IMR-90 (cell line): ENCODE results near the gene ACY1. TPM values are rescaled to one million over a fixed set of nuclear protein-coding genes. Genes with fewer than 3 reads are reported as not detected.

ENCODE experiments used
- ATAC-seq: fragments of 200-7000 bp; cut with Tn5 transposase; 2 replicates; pipeline ENCODE4 v1.9.1; 2020; ENCODE audit warnings: low read depth, mild to moderate bottlenecking, moderate library complexity
- BruUV-seq: library from RNA; stranded (reverse); fragments of 400-500 nt; replicated peaks from 2 replicates; lab custom pipeline; 2021; lab: Mats Ljungman, UMichigan
- CTCF ChIA-PET: fragments of 300-600 bp; formaldehyde crosslinking; extraction: SDS; loops from one replicate; lab custom pipeline; 2021; ENCODE audit warnings: antibody characterized with exemption; lab: Yijun Ruan, JAX
- POLR2A ChIA-PET: fragments of 300-600 bp; sonication (Branson Sonifier 250); formaldehyde crosslinking; loops from one replicate; lab custom pipeline; 2022; ENCODE audit warnings: antibody characterized with exemption; ENCODE audit not compliant: unreplicated experiment; lab: Charles Lee
- DNase-seq: peaks from one replicate; pipeline ENCODE4 v3.0.0; 2013
- H2AFZ ChIP-seq: replicated peaks from 2 replicates; pipeline ENCODE3; 2013; ENCODE audit warnings: low read length, mild to moderate bottlenecking; ENCODE audit not compliant: poor library complexity
- H2AK5ac ChIP-seq: 2 replicates; pipeline ENCODE4 v1.6.1; 2013; ENCODE audit warnings: low read depth, low read length, inconsistent platforms
- H2AK9ac ChIP-seq: replicated peaks from 2 replicates; pipeline ENCODE3; 2013; ENCODE audit warnings: mild to moderate bottlenecking, low read depth, low read length, moderate library complexity; ENCODE audit not compliant: poor library complexity
- H2BK120ac ChIP-seq: 2 replicates; pipeline ENCODE4 v1.6.1; 2013; ENCODE audit warnings: low read depth, low read length, inconsistent platforms
- H2BK15ac ChIP-seq: 3 replicates; pipeline ENCODE4 v1.6.1; 2013; ENCODE audit warnings: low read depth, low read length, inconsistent platforms
- H2BK20ac ChIP-seq: 2 replicates; pipeline ENCODE4 v1.6.1; 2013; ENCODE audit warnings: low read depth, mild to moderate bottlenecking, inconsistent platforms, low read length, moderate library complexity
- H2BK5ac ChIP-seq: 2 replicates; pipeline ENCODE4 v1.6.1; 2013; ENCODE audit warnings: mild to moderate bottlenecking, low read depth, low read length, inconsistent platforms; ENCODE audit not compliant: poor library complexity, severe bottlenecking
- H3K14ac ChIP-seq: replicated peaks from 2 replicates; pipeline ENCODE4 v1.6.1; 2013; ENCODE audit warnings: low read depth, low read length, inconsistent platforms
- H3K18ac ChIP-seq: 2 replicates; pipeline ENCODE4 v1.6.1; 2013; ENCODE audit warnings: low read depth, low read length, control low read depth
- H3K23ac ChIP-seq: 2 replicates; pipeline ENCODE4 v1.6.1; 2013; ENCODE audit warnings: low read depth, low read length, inconsistent platforms
- H3K27ac ChIP-seq: 2 replicates; pipeline ENCODE4 v1.5.1; 2013; ENCODE audit warnings: mild to moderate bottlenecking, control low read depth, low read length; ENCODE audit not compliant: insufficient read depth
- H3K27me3 ChIP-seq: 2 replicates; pipeline ENCODE4 v1.6.1; 2013; ENCODE audit warnings: low read length; ENCODE audit not compliant: control insufficient read depth, insufficient read depth
- H3K36me3 ChIP-seq: 2 replicates; pipeline ENCODE4 v1.6.1; 2013; ENCODE audit warnings: low read length, mixed read lengths; ENCODE audit not compliant: control insufficient read depth, insufficient read depth
- H3K4ac ChIP-seq: 2 replicates; pipeline ENCODE4 v1.6.1; 2013; ENCODE audit warnings: low read depth, low read length, inconsistent platforms
- H3K4me1 ChIP-seq: 2 replicates; pipeline ENCODE4 v1.6.1; 2013; ENCODE audit warnings: low read length, mixed read lengths; ENCODE audit not compliant: control insufficient read depth, insufficient read depth
- H3K4me2 ChIP-seq: 2 replicates; pipeline ENCODE4 v1.6.1; 2013; ENCODE audit warnings: low read depth, mild to moderate bottlenecking, control low read depth, low read length, moderate library complexity
- H3K4me3 ChIP-seq: 2 replicates; pipeline ENCODE4 v1.5.1; 2013; ENCODE audit warnings: low read depth, mild to moderate bottlenecking, control low read depth, low read length, moderate library complexity; ENCODE audit not compliant: insufficient read depth
- H3K56ac ChIP-seq: 2 replicates; pipeline ENCODE4 v1.6.1; 2013; ENCODE audit warnings: low read length, inconsistent platforms; ENCODE audit not compliant: insufficient read depth; ENCODE audit errors: extremely low read depth
- H3K79me1 ChIP-seq, 2 experiments: 2 replicates each; pipeline ENCODE4 v1.6.1; 2013; ENCODE audit warnings: low read length in 2 of 2, inconsistent platforms in 1 of 2, low read depth in 1 of 2
- H3K9ac ChIP-seq: 2 replicates; pipeline ENCODE4 v1.6.1; 2013; ENCODE audit warnings: low read depth, low read length, control low read depth
- H3K9me1 ChIP-seq: 2 replicates; pipeline ENCODE4 v1.6.1; 2013; ENCODE audit warnings: low read length, inconsistent platforms; ENCODE audit not compliant: insufficient read depth
- H3K9me3 ChIP-seq: 2 replicates; pipeline ENCODE4 v1.6.1; 2013; ENCODE audit warnings: low read length; ENCODE audit not compliant: control insufficient read depth, insufficient read depth
- H4K20me1 ChIP-seq: 2 replicates; pipeline ENCODE4 v1.6.1; 2013; ENCODE audit warnings: low read length, inconsistent platforms; ENCODE audit not compliant: insufficient read depth
- H4K5ac ChIP-seq: 2 replicates; pipeline ENCODE4 v1.6.1; 2013; ENCODE audit warnings: mild to moderate bottlenecking, low read depth, low read length, control low read depth
- H4K8ac ChIP-seq, 2 experiments: 2 replicates each; pipeline ENCODE4 v1.6.1; 2013; ENCODE audit warnings: low read depth in 2 of 2, low read length in 2 of 2, control low read depth in 1 of 2, inconsistent platforms in 1 of 2
- H4K91ac ChIP-seq: 2 replicates; pipeline ENCODE4 v1.6.1; 2013; ENCODE audit warnings: low read depth, low read length, inconsistent platforms; ENCODE audit not compliant: insufficient read depth
- BHLHE40 ChIP-seq: fragments of 150-350 bp; IDR thresholded peaks from 2 replicates; pipeline ENCODE4 v1.6.1; 2016; ENCODE audit warnings: mild to moderate bottlenecking, low read depth, low read length
- CHD1 ChIP-seq: IDR thresholded peaks from 2 replicates; pipeline ENCODE4 v1.6.1; 2012; ENCODE audit warnings: low read depth, low read length, improper control_type of control experiment
- CTCF ChIP-seq: conservative IDR thresholded peaks from 2 replicates; pipeline ENCODE4 v1.5.1; 2012; ENCODE audit warnings: mild to moderate bottlenecking, low read depth, low read length, improper control_type of control experiment
- FOS ChIP-seq: fragments of 150-350 bp; IDR thresholded peaks from 2 replicates; pipeline ENCODE4 v1.6.1; 2016; ENCODE audit warnings: low read depth, low read length
- MAFK ChIP-seq: IDR thresholded peaks from 2 replicates; pipeline ENCODE4 v1.6.1; 2012; ENCODE audit warnings: low read depth, low read length, improper control_type of control experiment
- MAZ ChIP-seq: IDR thresholded peaks from 2 replicates; pipeline ENCODE4 v1.6.1; 2012; ENCODE audit warnings: low read depth, mild to moderate bottlenecking, low read length, improper control_type of control experiment, moderate library complexity, borderline replicate concordance
- MXI1 ChIP-seq: IDR thresholded peaks from 2 replicates; pipeline ENCODE4 v1.6.1; 2012; ENCODE audit warnings: low read depth, mild to moderate bottlenecking, low read length, moderate library complexity, borderline replicate concordance
- RAD21 ChIP-seq: IDR thresholded peaks from 2 replicates; pipeline ENCODE4 v1.6.1; 2012; ENCODE audit warnings: low read length, improper control_type of control experiment
- SMC3 ChIP-seq: fragments of 150-350 bp; IDR thresholded peaks from 2 replicates; pipeline ENCODE4 v1.6.1; 2016; ENCODE audit warnings: low read depth, mild to moderate bottlenecking, antibody characterized with exemption, low read length, moderate library complexity
- WGBS, 2 experiments: methylation state at CpG; one replicate each; pipeline versions ENCODE4 v1.1.5 to v1.1.7; 2013; ENCODE audit warnings: missing lambda C conversion rate in 2 of 2; ENCODE audit not compliant: insufficient read length in 1 of 2; ENCODE audit errors: extremely low coverage in 2 of 2; 5-methylcytosine and 5-hydroxymethylcytosine counted together
- dilution Hi-C: fragments of 300-500 bp; cut with HindIII; formaldehyde crosslinking; loops from one replicate; pipeline ENCODE4 v1.14.3; 2018; ENCODE audit warnings: low sequenced_read_pairs; ENCODE audit not compliant: unreplicated experiment
- in situ Hi-C: fragments of 300-500 bp; cut with MboI; formaldehyde crosslinking; loops from 3 replicates; pipeline ENCODE4 v1.14.3; 2019; ENCODE audit warnings: low sequenced_read_pairs, inconsistent platforms, mixed read lengths
- intact Hi-C: fragments of 100-400 bp; cut with micrococcal nuclease; formaldehyde crosslinking; loops from 2 replicates; pipeline ENCODE4 v1.10.0; 2022
- polyA plus RNA-seq, 3 experiments: library from polyadenylated mRNA; depleted of rRNA; stranded (reverse); fragments of >200 nt; gene quantifications; 2 replicates each; pipeline ENCODE4 v1.2.3, GENCODE V29; 2012; ENCODE audit warnings: low replicate concordance in 1 of 3
- total RNA-seq: library from RNA; depleted of rRNA; stranded (reverse); fragments of >200 nt; gene quantifications from 2 replicates; pipeline ENCODE4 v1.2.3, GENCODE V29; 2012

ACY1 gene
- total and polyA plus RNA-seq, 2 of the 4 experiments (the other 2 are of a cell fraction), result 22.0 to 47.1 TPM

- no peak overlapping the region for H3K27ac ChIP-seq
- no peak overlapping the region for H3K4me3 ChIP-seq
- H4K8ac ChIP-seq, result peak overlapping the region in 1 of 2 experiments; percentile 37; a peak in 1 of 4 replicates
- TF ChIP-seq MAFK, result no peak
- no peak for TF ChIP-seq MXI1
- TF ChIP-seq FOS, result no peak
- TF ChIP-seq CHD1, result no peak
- TF ChIP-seq RAD21, result peak; percentile 87
- peak; percentile 78 for TF ChIP-seq CTCF
- peak; percentile 84 for TF ChIP-seq SMC3
- TF ChIP-seq BHLHE40, result no peak
- peak; percentile 17; the same call in 1 of the 2 replicates for TF ChIP-seq MAZ
- H3K36me3 ChIP-seq, result no peaks in the 10 kb centered on the region
- H3K9me3 ChIP-seq, result no peaks in the 10 kb centered on the region
- no peak overlapping the region; the same call in 2 of the 3 replicates for H2BK15ac ChIP-seq
- no peaks in the 10 kb centered on the region for H4K20me1 ChIP-seq
- peak overlapping the region; percentile 83; the same call in 1 of the 2 replicates for H2AK5ac ChIP-seq
- no peak overlapping the region for H2BK5ac ChIP-seq
- ChIA-PET CTCF (interaction anchor here (0.6 to 3.2 kb wide), 13 partner anchors 8 to 216 kb away, joined by 3 to 28 read pairs (median 4); partner anchors contain the start of genes DUSP7 and RRP9), POLR2A (no interaction called here)
- peak overlapping the region; percentile 63; the same call in 1 of the 2 replicates for H2BK120ac ChIP-seq
- H3K4me2 ChIP-seq, result no peak overlapping the region
- DNase-seq (peak; percentile 48), ATAC-seq (peak; percentile 63)
- H3K79me1 ChIP-seq, result no peaks in the 10 kb centered on the region
- no peak overlapping the region for H3K9ac ChIP-seq
- no peak overlapping the region for H3K18ac ChIP-seq
- H4K5ac ChIP-seq, result no peak overlapping the region
- H3K4me1 ChIP-seq, result peaks cover 11% of the 10 kb centered on the region
- 37% methylated on average over 5 of the region's 16 CpGs; no CpG with 5 or more reads in 1 of the 2 experiments for WGBS, 2 experiments
- no peak overlapping the region for H4K91ac ChIP-seq
- no peak overlapping the region for H3K56ac ChIP-seq
- H3K14ac ChIP-seq, result no peak overlapping the region
- peak overlapping the region; percentile 73; the same call in 1 of the 2 replicates for H3K4ac ChIP-seq
- H2BK20ac ChIP-seq, result no peak overlapping the region
- peak overlapping the region; percentile 83 for H2AK9ac ChIP-seq
- H3K23ac ChIP-seq, result no peak overlapping the region
- no TSS peak for BruUV-seq
- intact Hi-C loops (loop anchor here (1.0 to 5.0 kb wide), 2 partner anchors 49 to 333 kb away; no protein-coding TSS in a partner anchor), dilution Hi-C loops (no loop called here), in situ Hi-C loops (loop anchor here (5.0 kb wide), 1 partner anchor 123 kb away; no protein-coding TSS in a partner anchor)
- H2AFZ ChIP-seq, result peak overlapping the region; percentile 91
- no peaks in the 10 kb centered on the region for H3K27me3 ChIP-seq
- H3K9me1 ChIP-seq, result no peaks in the 10 kb centered on the region
Observed at GRCh38 chr3:52004163-52004787, 20.9 kb downstream of the ACY1 start.
